Endothelial cell of umbilical vein (primary cell): ENCODE measurements around the gene ASAP2. TPM values are rescaled to one million over a fixed set of nuclear protein-coding genes. Genes with fewer than 3 reads are reported as not detected.
A peak's percentile ranks its signal among the peaks of the same experiment; 100 is the strongest.

Source experiments
- BruUV-seq: library from RNA; stranded (reverse); fragments of 400-500 nt; replicated peaks from 2 replicates; lab custom pipeline; 2021; lab: Mats Ljungman, UMichigan
- CTCF ChIA-PET: fragments of 300-600, 350-600 bp; sonication (Branson Sonifier 250); formaldehyde crosslinking; loops from one replicate; lab custom pipeline; 2021; ENCODE audit warnings: antibody characterized with exemption, inconsistent platforms; lab: Charles Lee
- POLR2A ChIA-PET: fragments of 300-600, 350-600 bp; sonication (Branson Sonifier 250); formaldehyde crosslinking; loops from one replicate; lab custom pipeline; 2021; ENCODE audit warnings: antibody characterized with exemption, inconsistent platforms; lab: Charles Lee
- DNase-seq: peaks from one replicate; pipeline ENCODE4 v3.0.0-alpha.2; 2011; ENCODE audit warnings: low read depth, low spot score
- FAIRE-seq: peaks from 2 replicates; lab custom pipeline; 2011; peaks lifted over from hg19 to GRCh38; lab: Jason Lieb, UNC
- H2AFZ ChIP-seq: 2 replicates; pipeline ENCODE4 v1.6.0; 2012; ENCODE audit warnings: low read depth, low read length, control low read depth, inconsistent platforms
- H3K27ac ChIP-seq: 2 replicates; pipeline ENCODE4 v1.5.1; 2011; ENCODE audit warnings: low read depth, mild to moderate bottlenecking, control low read depth, low read length, moderate library complexity; ENCODE audit not compliant: insufficient read depth
- H3K27me3 ChIP-seq, 2 experiments: 2 replicates each; pipeline versions ENCODE4 v1.6.0 to v1.6.1; 2011; ENCODE audit warnings: low read length in 2 of 2, mixed read lengths in 1 of 2; ENCODE audit not compliant: control insufficient read depth in 2 of 2, insufficient read depth in 2 of 2
- H3K36me3 ChIP-seq, 2 experiments: 2 replicates in 1 of 2; 3 replicates in 1 of 2; pipeline ENCODE4 v1.5.1; 2011; ENCODE audit warnings: low read length in 2 of 2, mild to moderate bottlenecking in 1 of 2, moderate library complexity in 1 of 2; ENCODE audit not compliant: control insufficient read depth in 2 of 2, insufficient read depth in 2 of 2; ENCODE audit errors: extremely low read depth in 1 of 2
- H3K4me1 ChIP-seq: 3 replicates; pipeline ENCODE4 v1.5.1; 2011; ENCODE audit warnings: mild to moderate bottlenecking, low read length; ENCODE audit not compliant: control insufficient read depth, insufficient read depth; ENCODE audit errors: extremely low read depth
- H3K4me2 ChIP-seq: 2 replicates; pipeline ENCODE4 v1.6.1; 2011; ENCODE audit warnings: low read length, control low read depth, mixed read lengths; ENCODE audit not compliant: insufficient read depth
- H3K4me3 ChIP-seq, 3 experiments: fragments of 200-600 bp in 1 of 3; sonication (generic), shearing (Covaris generic) in 1 of 3; replicated peaks in 1 of 3; 2 replicates each; pipeline ENCODE4 v1.5.1; 2011 to 2016; ENCODE audit warnings: control low read depth in 3 of 3, low read length in 3 of 3, mild to moderate bottlenecking in 2 of 3, inconsistent platforms in 1 of 3, low read depth in 1 of 3, moderate library complexity in 1 of 3; ENCODE audit not compliant: insufficient read depth in 1 of 3
- H3K79me2 ChIP-seq: 2 replicates; pipeline ENCODE4 v1.6.0; 2012; ENCODE audit warnings: low read length, inconsistent platforms; ENCODE audit not compliant: control insufficient read depth, insufficient read depth
- H3K9ac ChIP-seq: replicated peaks from 2 replicates; pipeline ENCODE3; 2011; ENCODE audit warnings: low read length, control low read depth; ENCODE audit not compliant: insufficient read depth; ENCODE audit errors: extremely low read depth
- H3K9me1 ChIP-seq: replicated peaks from 3 replicates; pipeline ENCODE4 v1.6.0; 2011; ENCODE audit warnings: mild to moderate bottlenecking, low read length; ENCODE audit not compliant: control insufficient read depth, insufficient read depth; ENCODE audit errors: extremely low read depth
- H3K9me3 ChIP-seq: replicated peaks from 2 replicates; pipeline ENCODE4 v1.5.1; 2012; ENCODE audit warnings: low read length, inconsistent platforms; ENCODE audit not compliant: control insufficient read depth, insufficient read depth
- H4K20me1 ChIP-seq: replicated peaks from 2 replicates; pipeline ENCODE3; 2011; ENCODE audit warnings: mild to moderate bottlenecking, low read length; ENCODE audit not compliant: control insufficient read depth, insufficient read depth; ENCODE audit errors: extremely low read depth
- CTCF ChIP-seq, 2 donors: IDR thresholded peaks; 1 replicate in 1 of 2; 2 replicates in 1 of 2; pipeline ENCODE4 v1.5.1; 2011; ENCODE audit warnings: low read length in 2 of 2, mild to moderate bottlenecking in 2 of 2, moderate library complexity in 2 of 2, control low read depth in 1 of 2, inconsistent platforms in 1 of 2, low read depth in 1 of 2; ENCODE audit not compliant: insufficient read depth in 1 of 2; ENCODE audit errors: extremely low read depth in 1 of 2
- EZH2 ChIP-seq: IDR thresholded peaks from 2 replicates; pipeline ENCODE4 v1.6.1; 2012; ENCODE audit warnings: borderline replicate concordance, low read depth, mild to moderate bottlenecking, moderate library complexity, low read length, inconsistent platforms; ENCODE audit not compliant: severe bottlenecking
- FOS ChIP-seq: IDR thresholded peaks from 2 replicates; pipeline ENCODE4 v1.6.1; 2011; ENCODE audit warnings: mild to moderate bottlenecking, low read length, moderate library complexity, borderline replicate concordance; ENCODE audit not compliant: insufficient read depth
- GATA2 ChIP-seq: IDR thresholded peaks from 2 replicates; pipeline ENCODE4 v1.7.0; 2011; ENCODE audit warnings: low read depth, mild to moderate bottlenecking, moderate library complexity, mixed read lengths, low read length; ENCODE audit not compliant: insufficient read length, insufficient read depth
- JUN ChIP-seq: IDR thresholded peaks from 2 replicates; pipeline ENCODE4 v1.6.1; 2011; ENCODE audit warnings: borderline replicate concordance, low read depth; ENCODE audit not compliant: insufficient read length, insufficient read depth
- MAX ChIP-seq: IDR thresholded peaks from 2 replicates; pipeline ENCODE4 v1.6.1; 2011; ENCODE audit not compliant: insufficient read depth, insufficient read length
- MYC ChIP-seq: IDR thresholded peaks from one replicate; pipeline ENCODE4 v1.6.1; 2011; ENCODE audit warnings: mild to moderate bottlenecking, low read depth, low read length
- POLR2A ChIP-seq: IDR thresholded peaks from 2 replicates; pipeline ENCODE4 v1.6.1; 2012; ENCODE audit warnings: low read depth, mild to moderate bottlenecking, control low read depth, low read length
- POLR2AphosphoS5 ChIP-seq: IDR thresholded peaks from 2 replicates; pipeline ENCODE4 v1.6.1; 2012; ENCODE audit warnings: low read depth, mild to moderate bottlenecking, control low read depth, low read length, moderate library complexity; ENCODE audit not compliant: insufficient read depth
- dilution Hi-C: fragments of 300-500 bp; cut with MboI; formaldehyde crosslinking; loops from one replicate; pipeline ENCODE4 v1.15.0; 2019; ENCODE audit warnings: low sequenced_read_pairs; ENCODE audit not compliant: extremely low pct_ligation_motif_present
- intact Hi-C: fragments of 100-400 bp; cut with micrococcal nuclease; formaldehyde crosslinking; loops from one replicate; pipeline ENCODE4 v1.10.0; 2022
- polyA plus RNA-seq, 4 experiments: library from polyadenylated mRNA; depleted of rRNA in 3 of 4; stranded (reverse) in 3 of 4; unstranded in 1 of 4; fragments of >200 nt; gene quantifications; 2 replicates each; pipeline versions ENCODE4 v1.2.1 to v1.2.3, GENCODE V29; 2011 to 2012; ENCODE audit warnings: missing spikeins in 1 of 4
- total RNA-seq: library from RNA; stranded (reverse); gene quantifications from 2 replicates; pipeline ENCODE4 v1.2.3, GENCODE V29; 2021

The ASAP2 gene
- total and polyA plus RNA-seq, 2 donors (not counting 3 experiments of a cell fraction or from before 2014, with no cell fraction given): 31.1 to 79.2 TPM

GRCh38 chr2:9263428-9263827 is 56.8 kb downstream of the ASAP2 start:
- intact Hi-C loops: loop anchor here (1.0 to 2.0 kb wide), 4 partner anchors 11 to 70 kb away; partner anchors contain the start of gene ASAP2
- DNase-seq (peak; percentile 62), FAIRE-seq (peak; percentile 24)
- ChIA-PET CTCF (interaction anchor here (0.7 to 1.7 kb wide), 13 partner anchors 12 to 120 kb away, joined by 3 to 12 read pairs (median 4); partner anchors contain the start of gene ASAP2), POLR2A (interaction anchor here (0.6 to 1.6 kb wide), 5 partner anchors 22 to 317 kb away, joined by 3 to 5 read pairs (median 4); no protein-coding TSS in a partner anchor)
- Histone ChIP-seq H3K36me3 (no peaks in the 10 kb centered on the region), H3K4me1 (peaks cover 61% of the 10 kb centered on the region), H3K4me2 (peak overlapping the region; percentile 36), H3K27ac (peak overlapping the region; percentile 90), H3K9me1 (no peaks in the 10 kb centered on the region), H3K9me3 (no peaks in the 10 kb centered on the region), H3K79me2 (peaks cover 94% of the 10 kb centered on the region), H3K9ac (peak overlapping the region; percentile 60), H2AFZ (no peak overlapping the region), H4K20me1 (no peaks in the 10 kb centered on the region), H3K4me3 (no peak overlapping the region), H3K27me3 (no peaks in the 10 kb centered on the region)
- TF ChIP-seq CTCF (IDR thresholded peaks at IDR 0.05; ENCODE audit: extremely low read depth in 1 of 2, insufficient read depth in 1 of 2, low read depth in 1 of 2, low read length in 2 of 2) (no peak), EZH2 (no peak), MYC (no peak), JUN (no peak), POLR2A (no peak), GATA2 (no peak), MAX (no peak), POLR2AphosphoS5 (no peak), FOS (no peak)
- no TSS peak for BruUV-seq
- dilution Hi-C loops: no loop called here
